GM12878 (cell line): ENCODE data around the gene ADGRF1. TPM values are rescaled to one million over a fixed set of nuclear protein-coding genes. Genes with fewer than 3 reads are reported as not detected.

ENCODE experiments used
- ATAC-seq: fragments of 200-7000 bp; cut with Tn5 transposase; 3 replicates; pipeline ENCODE4 v1.9.1; 2020; ENCODE audit warnings: mild to moderate bottlenecking, moderate library complexity
- BruUV-seq: library from RNA; stranded (reverse); fragments of 400-500 nt; replicated peaks from 2 replicates; lab custom pipeline; 2021; lab: Mats Ljungman, UMichigan
- CTCF ChIA-PET: fragments of 300-600 bp; sonication (Branson Sonifier 250); formaldehyde crosslinking; extraction: SDS; loops from one replicate; lab custom pipeline; 2021; ENCODE audit warnings: inconsistent platforms; lab: Yijun Ruan, JAX
- POLR2A ChIA-PET: fragments of 350-600 bp; formaldehyde crosslinking; extraction: SDS; loops from one replicate; lab custom pipeline; 2021; ENCODE audit warnings: inconsistent platforms; lab: Charles Lee
- RAD21 ChIA-PET: fragments of 300-600 bp; sonication (Branson Sonifier 250); formaldehyde crosslinking; loops from one replicate; lab custom pipeline; 2023; ENCODE audit warnings: antibody characterized with exemption; ENCODE audit not compliant: unreplicated experiment; lab: Charles Lee
- SMC1A ChIA-PET: fragments of 300-600 bp; sonication (Branson Sonifier 250); formaldehyde crosslinking; loops from one replicate; lab custom pipeline; 2023; ENCODE audit not compliant: unreplicated experiment, uncharacterized antibody; lab: Charles Lee
- DNase-seq: peaks from one replicate; pipeline ENCODE4 v3.0.0-alpha.2; 2011; ENCODE audit warnings: low read depth, low spot score
- FAIRE-seq: peaks from 3 replicates; lab custom pipeline; 2011; peaks lifted over from hg19 to GRCh38; lab: Jason Lieb, UNC
- H2AFZ ChIP-seq: 2 replicates; pipeline ENCODE4 v1.6.0; 2011; ENCODE audit warnings: low read depth, low read length, control low read depth; ENCODE audit not compliant: control insufficient read depth
- H3K27ac ChIP-seq: 2 replicates; pipeline ENCODE4 v1.5.1; 2011; ENCODE audit warnings: control low read depth; ENCODE audit not compliant: control insufficient read depth, insufficient read depth
- H3K27me3 ChIP-seq, 2 experiments: replicated peaks in 1 of 2; 2 replicates each; pipeline versions ENCODE4 v1.6.0 to v1.6.1; 2011; ENCODE audit warnings: low read length in 1 of 2; ENCODE audit not compliant: control insufficient read depth in 2 of 2, insufficient read depth in 2 of 2
- H3K36me3 ChIP-seq, 2 experiments: 2 replicates each; pipeline ENCODE4 v1.5.1; 2011; ENCODE audit warnings: low read length in 1 of 2; ENCODE audit not compliant: control insufficient read depth in 2 of 2, insufficient read depth in 2 of 2
- H3K4me1 ChIP-seq: 2 replicates; pipeline ENCODE4 v1.6.1; 2011; ENCODE audit warnings: mild to moderate bottlenecking, low read length, moderate library complexity, mixed read lengths; ENCODE audit not compliant: control insufficient read depth, insufficient read depth
- H3K4me2 ChIP-seq: 2 replicates; pipeline ENCODE4 v1.6.0; 2011; ENCODE audit warnings: control low read depth; ENCODE audit not compliant: control insufficient read depth, insufficient read depth
- H3K4me3 ChIP-seq: fragments of 200-600 bp; sonication (generic); 2 replicates; pipeline ENCODE4 v1.5.1; 2016
- H3K79me2 ChIP-seq: 2 replicates; pipeline ENCODE4 v1.6.0; 2011; ENCODE audit warnings: low read length; ENCODE audit not compliant: control insufficient read depth, insufficient read depth
- H3K9ac ChIP-seq: 2 replicates; pipeline ENCODE4 v1.8.0; 2011; ENCODE audit warnings: low read length, control low read depth, mixed read lengths; ENCODE audit not compliant: control insufficient read depth, insufficient read depth
- H3K9me3 ChIP-seq: replicated peaks from 3 replicates; pipeline ENCODE4 v1.5.1; 2011; ENCODE audit warnings: mild to moderate bottlenecking, low read length; ENCODE audit not compliant: control insufficient read depth, insufficient read depth
- H4K20me1 ChIP-seq: 2 replicates; pipeline ENCODE4 v1.6.0; 2011; ENCODE audit not compliant: control insufficient read depth, insufficient read depth
- BHLHE40 ChIP-seq, 2 experiments: fragments of 450-650 bp in 1 of 2; IDR thresholded peaks; 2 replicates each; pipeline ENCODE4 v1.6.1; 2011 to 2017; ENCODE audit warnings: low read depth in 2 of 2, borderline replicate concordance in 1 of 2, improper control_type of control experiment in 1 of 2, low read length in 1 of 2, mild to moderate bottlenecking in 1 of 2
- E4F1 ChIP-seq: fragments of 450-650 bp; IDR thresholded peaks from 2 replicates; pipeline ENCODE4 v1.6.1; 2018; ENCODE audit warnings: borderline replicate concordance, mild to moderate bottlenecking; ENCODE audit not compliant: partially characterized antibody
- GABPA ChIP-seq: IDR thresholded peaks from 2 replicates; pipeline ENCODE4 v1.6.1; 2014; ENCODE audit warnings: antibody characterized with exemption, low read depth, mild to moderate bottlenecking, inconsistent platforms
- PKNOX1 ChIP-seq: fragments of 450-650 bp; IDR thresholded peaks from 2 replicates; pipeline ENCODE4 v1.6.1; 2016; ENCODE audit warnings: mild to moderate bottlenecking
- PML ChIP-seq: IDR thresholded peaks from 2 replicates; pipeline ENCODE4 v1.6.1; 2012; ENCODE audit warnings: low read length, inconsistent platforms
- RBBP5 ChIP-seq: fragments of 200-600 bp; sonication (generic); conservative IDR thresholded peaks from 2 replicates; pipeline ENCODE4 v1.6.1; 2016
- WGBS: methylation state at CpG from one replicate; pipeline ENCODE4 v1.1.6; 2016; ENCODE audit warnings: low lambda C conversion rate; ENCODE audit not compliant: insufficient replicate concordance, insufficient coverage; ENCODE audit errors: missing lambda C conversion rate; 5-methylcytosine and 5-hydroxymethylcytosine counted together
- in situ Hi-C: fragments of 300-500 bp; cut with MboI; formaldehyde crosslinking; loops from 9 replicates; pipeline ENCODE4 v1.14.3; 2018; ENCODE audit warnings: mixed read lengths
- intact Hi-C: fragments of 100-400 bp; cut with micrococcal nuclease; formaldehyde crosslinking; loops from one replicate; pipeline ENCODE4 v1.14.2; 2022; ENCODE audit not compliant: unreplicated experiment
- polyA plus RNA-seq, 11 experiments: library from polyadenylated mRNA; depleted of rRNA in 4 of 11; unstranded in 6 of 11; stranded (reverse) in 5 of 11; fragments of >200 nt; fragmentation: Nextera tagmentation in 4 of 11; fragmentation: Illumina TruSeq in 1 of 11; extraction: Ambion mirVana in 4 of 11; extraction: Trizol in 1 of 11; gene quantifications; 1 replicate in 1 of 11; 2 replicates in 10 of 11; pipeline versions ENCODE4 v1.2.1 to v1.2.3, GENCODE V29; 2011 to 2016; ENCODE audit warnings: inconsistent platforms in 2 of 11, missing spikeins in 2 of 11, low read depth in 1 of 11
- total RNA-seq, 4 experiments: library from RNA; depleted of rRNA in 3 of 4; stranded (reverse); fragments of >200 nt in 3 of 4; fragmentation: Illumina TruSeq in 1 of 4; extraction: Trizol in 1 of 4; gene quantifications; 2 replicates each; pipeline versions ENCODE4 v1.2.1 to v1.2.3, GENCODE V29; 2013 to 2021
- TF ChIP-seq, protein P1 (sequence below): fragments of 450-650 bp; formaldehyde crosslinking; IDR thresholded peaks from 2 replicates; pipeline ENCODE4 v1.4.0; 2020; ENCODE audit warnings: mild to moderate bottlenecking, moderate library complexity

ADGRF1 gene
- total and polyA plus RNA-seq, 10 of the 15 experiments (the other 5 are each of a cell fraction or from before 2014, with no cell fraction given): 0.05 TPM; not detected in 9

DNA sequence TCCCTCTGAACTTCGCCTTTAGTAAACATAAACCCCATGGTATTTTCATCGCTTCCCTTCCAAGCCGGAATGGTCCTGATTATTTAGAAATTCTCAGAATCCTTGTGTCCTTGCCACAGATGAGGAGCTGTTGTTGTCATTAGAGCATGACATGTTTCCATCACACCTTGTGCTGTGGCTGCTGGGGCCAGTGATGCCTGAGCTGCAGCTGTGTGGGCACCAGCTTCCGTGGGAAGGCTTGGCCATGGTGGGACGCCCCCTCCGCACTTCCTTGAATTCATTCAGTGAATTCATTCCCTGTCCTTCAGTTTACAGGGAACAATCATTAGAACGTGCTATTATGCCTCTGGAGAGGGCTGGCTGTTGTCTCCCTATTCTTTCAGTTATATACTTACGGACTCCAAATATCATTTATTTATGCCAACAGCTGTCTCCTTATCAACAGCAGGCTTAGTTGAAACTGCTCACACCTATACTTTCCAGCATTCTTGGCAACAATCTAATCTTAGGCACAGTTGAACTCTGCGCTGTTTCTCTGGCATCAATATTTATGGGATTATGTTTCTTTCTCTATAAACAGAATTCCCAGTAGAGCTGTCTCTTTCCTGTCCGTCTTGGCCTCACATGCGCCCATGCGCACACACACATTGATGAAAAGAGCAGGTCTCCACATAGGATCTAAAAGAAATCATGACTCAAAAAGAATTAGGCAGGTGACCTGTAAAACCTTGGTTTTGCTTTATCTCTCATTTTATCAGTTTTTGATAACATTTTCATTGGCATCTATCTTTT lies 9.0 kb downstream of the ADGRF1 start:
- CTCF ChIA-PET: interaction anchor here (1.4 to 2.5 kb wide), 2 partner anchors 13 to 185 kb away, joined by 3 to 11 read pairs; no protein-coding TSS in a partner anchor
- Histone ChIP-seq H3K9me3 (no peaks in the 10 kb centered on the region), H3K79me2 (no peaks in the 10 kb centered on the region), H3K4me2 (no peak overlapping the region), H3K4me1 (no peaks in the 10 kb centered on the region)
- intact Hi-C loops: no loop called here
- DNase-seq: no peak
- TF ChIP-seq RBBP5 (no peak), BHLHE40 (IDR thresholded peaks at IDR 0.05; ENCODE audit: borderline replicate concordance in 1 of 2, low read depth in 2 of 2, low read length in 1 of 2) (no peak), PKNOX1 (no peak), E4F1 (no peak), GABPA (no peak), PML (no peak)
- TF ChIP-seq, protein P1, sequence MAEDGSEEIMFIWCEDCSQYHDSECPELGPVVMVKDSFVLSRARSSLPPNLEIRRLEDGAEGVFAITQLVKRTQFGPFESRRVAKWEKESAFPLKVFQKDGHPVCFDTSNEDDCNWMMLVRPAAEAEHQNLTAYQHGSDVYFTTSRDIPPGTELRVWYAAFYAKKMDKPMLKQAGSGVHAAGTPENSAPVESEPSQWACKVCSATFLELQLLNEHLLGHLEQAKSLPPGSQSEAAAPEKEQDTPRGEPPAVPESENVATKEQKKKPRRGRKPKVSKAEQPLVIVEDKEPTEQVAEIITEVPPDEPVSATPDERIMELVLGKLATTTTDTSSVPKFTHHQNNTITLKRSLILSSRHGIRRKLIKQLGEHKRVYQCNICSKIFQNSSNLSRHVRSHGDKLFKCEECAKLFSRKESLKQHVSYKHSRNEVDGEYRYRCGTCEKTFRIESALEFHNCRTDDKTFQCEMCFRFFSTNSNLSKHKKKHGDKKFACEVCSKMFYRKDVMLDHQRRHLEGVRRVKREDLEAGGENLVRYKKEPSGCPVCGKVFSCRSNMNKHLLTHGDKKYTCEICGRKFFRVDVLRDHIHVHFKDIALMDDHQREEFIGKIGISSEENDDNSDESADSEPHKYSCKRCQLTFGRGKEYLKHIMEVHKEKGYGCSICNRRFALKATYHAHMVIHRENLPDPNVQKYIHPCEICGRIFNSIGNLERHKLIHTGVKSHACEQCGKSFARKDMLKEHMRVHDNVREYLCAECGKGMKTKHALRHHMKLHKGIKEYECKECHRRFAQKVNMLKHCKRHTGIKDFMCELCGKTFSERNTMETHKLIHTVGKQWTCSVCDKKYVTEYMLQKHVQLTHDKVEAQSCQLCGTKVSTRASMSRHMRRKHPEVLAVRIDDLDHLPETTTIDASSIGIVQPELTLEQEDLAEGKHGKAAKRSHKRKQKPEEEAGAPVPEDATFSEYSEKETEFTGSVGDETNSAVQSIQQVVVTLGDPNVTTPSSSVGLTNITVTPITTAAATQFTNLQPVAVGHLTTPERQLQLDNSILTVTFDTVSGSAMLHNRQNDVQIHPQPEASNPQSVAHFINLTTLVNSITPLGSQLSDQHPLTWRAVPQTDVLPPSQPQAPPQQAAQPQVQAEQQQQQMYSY: no peak
- TF ChIP-seq, all 136 proteins: peak for 0
- ATAC-seq: no peak
- Histone ChIP-seq H3K4me3 (no peak overlapping the region), H3K27ac (no peak overlapping the region), H3K27me3 (no peaks in the 10 kb centered on the region), H4K20me1 (no peaks in the 10 kb centered on the region), H3K9ac (no peak overlapping the region), H2AFZ (no peak overlapping the region), H3K36me3 (no peaks in the 10 kb centered on the region)
- SMC1A ChIA-PET: interaction anchor here (1.2 to 1.5 kb wide), 2 partner anchors 10 to 13 kb away, joined by 3 to 5 read pairs; no protein-coding TSS in a partner anchor
- POLR2A ChIA-PET: no interaction called here
- RAD21 ChIA-PET: no interaction called here
- in situ Hi-C loops: no loop called here
- WGBS: 43% methylated on average over 12 of the region's 12 CpGs
- no TSS peak for BruUV-seq
- no peak for FAIRE-seq
